Measurements from ENCODE around the gene FAM72C.
"Not testable (repeated sequence)": the region's sequence is repeated elsewhere in the genome, so short reads cannot be mapped to it uniquely, and the experiment has no call there.

DNA sequence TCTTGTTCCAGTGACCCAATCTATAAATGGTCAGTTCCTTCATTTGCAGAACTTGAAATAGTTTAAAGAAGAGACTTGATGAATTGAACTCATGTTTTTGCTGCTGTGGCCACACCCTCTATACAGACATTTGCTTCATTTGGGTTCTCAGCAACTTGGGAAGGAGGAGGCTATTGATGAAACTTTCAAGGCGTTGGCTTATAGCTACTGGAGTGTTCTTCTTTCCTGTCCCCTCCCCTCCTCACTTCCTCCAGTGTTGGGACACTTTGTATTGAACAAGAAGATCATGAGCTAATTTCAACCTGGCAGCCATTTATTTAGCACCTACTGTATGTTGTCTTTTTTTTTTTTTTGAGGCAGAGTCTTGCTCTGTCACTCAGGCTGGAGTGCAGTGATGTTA, 17.9 kb upstream of the FAM72C start:
- TF ChIP-seq, protein P1, sequence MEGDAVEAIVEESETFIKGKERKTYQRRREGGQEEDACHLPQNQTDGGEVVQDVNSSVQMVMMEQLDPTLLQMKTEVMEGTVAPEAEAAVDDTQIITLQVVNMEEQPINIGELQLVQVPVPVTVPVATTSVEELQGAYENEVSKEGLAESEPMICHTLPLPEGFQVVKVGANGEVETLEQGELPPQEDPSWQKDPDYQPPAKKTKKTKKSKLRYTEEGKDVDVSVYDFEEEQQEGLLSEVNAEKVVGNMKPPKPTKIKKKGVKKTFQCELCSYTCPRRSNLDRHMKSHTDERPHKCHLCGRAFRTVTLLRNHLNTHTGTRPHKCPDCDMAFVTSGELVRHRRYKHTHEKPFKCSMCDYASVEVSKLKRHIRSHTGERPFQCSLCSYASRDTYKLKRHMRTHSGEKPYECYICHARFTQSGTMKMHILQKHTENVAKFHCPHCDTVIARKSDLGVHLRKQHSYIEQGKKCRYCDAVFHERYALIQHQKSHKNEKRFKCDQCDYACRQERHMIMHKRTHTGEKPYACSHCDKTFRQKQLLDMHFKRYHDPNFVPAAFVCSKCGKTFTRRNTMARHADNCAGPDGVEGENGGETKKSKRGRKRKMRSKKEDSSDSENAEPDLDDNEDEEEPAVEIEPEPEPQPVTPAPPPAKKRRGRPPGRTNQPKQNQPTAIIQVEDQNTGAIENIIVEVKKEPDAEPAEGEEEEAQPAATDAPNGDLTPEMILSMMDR (IDR thresholded peaks at IDR 0.05), result not testable (repeated sequence)
- TF ChIP-seq POLR2A (IDR thresholded peaks at IDR 0.05), result not testable (repeated sequence)

Data from uterus (tissue), 2 donors.